CD4-positive, alpha-beta T cell treated with Interleukin-4 for 1 hour (primary cell): ENCODE results near the gene HCAR2.
"Not testable (repeated sequence)": the region's sequence is repeated elsewhere in the genome, so short reads cannot be mapped to it uniquely, and the experiment has no call there.

ENCODE experiments used
- DNase-seq, 2 donors: peaks; one replicate each; pipeline ENCODE4 v3.0.0-alpha.2; 2020 to 2022

The HCAR2 gene

DNA sequence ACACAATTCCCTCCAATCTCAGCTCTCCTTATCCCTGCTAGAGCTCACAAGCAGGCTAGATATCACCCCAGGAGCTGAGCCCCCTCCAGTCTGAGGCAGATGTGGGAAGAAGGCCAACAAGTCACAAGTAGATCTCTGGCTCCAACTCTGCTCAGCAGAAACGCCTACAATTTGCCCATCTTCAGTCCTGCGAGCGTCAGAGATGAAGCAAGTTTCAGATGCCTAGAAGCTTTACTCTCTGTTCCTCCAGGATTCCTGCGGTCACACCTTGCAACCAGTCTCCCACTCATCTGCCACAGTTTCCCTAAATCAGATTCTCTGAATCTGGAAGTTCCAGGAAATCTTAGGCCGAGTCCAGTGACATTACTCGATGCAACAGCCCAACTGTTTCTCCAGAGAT, 12.1 kb upstream of the HCAR2 start:
- not testable (repeated sequence) for DNase-seq

DNA sequence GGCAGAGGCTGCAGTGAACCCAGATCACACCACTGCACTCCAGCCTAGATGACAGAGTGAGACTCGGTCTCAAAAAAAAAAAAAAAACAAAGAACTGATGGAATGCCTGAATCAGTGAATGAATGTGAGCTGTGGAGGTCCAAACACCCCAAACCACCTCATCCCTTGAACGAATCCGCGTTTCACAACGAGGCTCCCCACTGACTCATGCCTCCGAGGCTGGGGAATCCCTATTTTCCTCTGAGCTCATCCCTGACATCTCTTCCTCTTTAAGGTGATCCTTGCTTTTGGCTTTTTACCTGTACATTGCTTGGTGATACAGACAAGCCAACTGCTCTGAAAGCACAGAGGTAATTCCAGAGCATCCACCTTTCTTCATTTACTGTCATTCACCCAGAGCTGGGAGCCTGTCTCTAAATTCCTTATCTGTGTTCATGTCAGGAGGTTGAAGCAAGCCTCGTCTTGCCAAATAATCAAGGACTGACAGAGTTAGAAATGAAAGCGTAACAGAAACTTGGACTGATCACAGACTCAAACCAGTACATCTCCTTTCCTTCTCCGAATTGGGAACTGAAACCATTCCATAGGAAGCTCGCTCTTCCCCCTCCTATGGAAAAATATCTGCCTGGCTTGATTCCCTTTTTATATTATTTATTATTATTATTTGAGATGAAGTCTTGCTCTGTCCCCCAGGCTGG, 10.5 kb upstream of the HCAR2 start:
- DNase-seq = not testable (repeated sequence)

GRCh38 chr12:122711266-122711665, 8.1 kb upstream of the HCAR2 start:
- peak in 1 of 2 donors; percentile 37 for DNase-seq

- DNase-seq = not testable (repeated sequence)
Observed at GRCh38 chr12:122710341-122710740, 7.2 kb upstream of the HCAR2 start.

- not testable (repeated sequence) for DNase-seq
Observed at GRCh38 chr12:122709287-122709686, 6.1 kb upstream of the HCAR2 start.

GRCh38 chr12:122703841-122704240, 684 bp upstream of the HCAR2 start:
- not testable (repeated sequence) for DNase-seq

- DNase-seq = not testable (repeated sequence)
Observed at GRCh38 chr12:122701481-122701880, 1.7 kb downstream of the HCAR2 start.

DNA sequence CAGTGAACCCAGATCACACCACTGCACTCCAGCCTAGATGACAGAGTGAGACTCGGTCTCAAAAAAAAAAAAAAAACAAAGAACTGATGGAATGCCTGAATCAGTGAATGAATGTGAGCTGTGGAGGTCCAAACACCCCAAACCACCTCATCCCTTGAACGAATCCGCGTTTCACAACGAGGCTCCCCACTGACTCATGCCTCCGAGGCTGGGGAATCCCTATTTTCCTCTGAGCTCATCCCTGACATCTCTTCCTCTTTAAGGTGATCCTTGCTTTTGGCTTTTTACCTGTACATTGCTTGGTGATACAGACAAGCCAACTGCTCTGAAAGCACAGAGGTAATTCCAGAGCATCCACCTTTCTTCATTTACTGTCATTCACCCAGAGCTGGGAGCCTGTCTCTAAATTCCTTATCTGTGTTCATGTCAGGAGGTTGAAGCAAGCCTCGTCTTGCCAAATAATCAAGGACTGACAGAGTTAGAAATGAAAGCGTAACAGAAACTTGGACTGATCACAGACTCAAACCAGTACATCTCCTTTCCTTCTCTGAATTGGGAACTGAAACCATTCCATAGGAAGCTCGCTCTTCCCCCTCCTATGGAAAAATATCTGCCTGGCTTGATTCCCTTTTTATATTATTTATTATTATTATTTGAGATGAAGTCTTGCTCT, 3.0 kb downstream of the HCAR2 start:
- DNase-seq = not testable (repeated sequence)

DNA sequence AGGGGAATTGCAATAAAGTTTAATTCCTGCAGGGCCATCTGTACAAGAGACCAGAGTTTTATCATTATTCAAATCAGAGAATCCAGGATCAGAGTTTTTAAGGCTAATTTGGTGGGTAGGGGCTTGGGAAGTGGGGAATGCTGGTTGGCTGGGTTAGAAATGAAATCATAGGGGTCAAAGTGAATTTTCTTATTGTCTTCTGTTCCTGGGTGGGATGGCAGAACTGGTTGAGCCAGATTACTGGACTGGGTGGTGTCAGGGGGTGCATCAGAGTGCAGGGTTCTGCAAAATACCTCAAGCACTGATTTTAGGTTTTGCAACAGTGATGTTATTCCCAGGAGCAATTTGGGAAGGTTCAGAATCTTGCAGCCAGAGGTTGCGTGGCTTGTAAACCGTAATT, 6.2 kb downstream of the HCAR2 start:
- not testable (repeated sequence) for DNase-seq

DNA sequence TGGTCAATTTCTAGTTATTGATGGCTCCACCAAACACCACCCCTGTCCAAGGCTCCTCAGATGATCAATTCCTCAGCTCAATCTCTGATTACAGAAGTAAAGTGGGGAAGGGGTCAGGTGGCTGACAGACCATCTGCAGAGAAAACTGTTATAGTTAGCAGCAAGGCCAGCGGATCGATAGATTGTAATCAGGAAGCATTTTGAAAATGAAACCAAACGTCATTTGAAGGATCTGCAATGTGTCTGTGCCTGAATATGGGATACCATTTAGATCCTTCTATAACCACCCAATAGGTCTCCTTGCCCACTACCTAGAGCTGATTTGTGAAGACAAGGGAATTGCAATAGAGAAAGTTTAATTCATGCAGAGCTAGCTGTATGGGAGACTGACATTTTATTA, 11.6 kb downstream of the HCAR2 start:
- no peak for DNase-seq

DNA sequence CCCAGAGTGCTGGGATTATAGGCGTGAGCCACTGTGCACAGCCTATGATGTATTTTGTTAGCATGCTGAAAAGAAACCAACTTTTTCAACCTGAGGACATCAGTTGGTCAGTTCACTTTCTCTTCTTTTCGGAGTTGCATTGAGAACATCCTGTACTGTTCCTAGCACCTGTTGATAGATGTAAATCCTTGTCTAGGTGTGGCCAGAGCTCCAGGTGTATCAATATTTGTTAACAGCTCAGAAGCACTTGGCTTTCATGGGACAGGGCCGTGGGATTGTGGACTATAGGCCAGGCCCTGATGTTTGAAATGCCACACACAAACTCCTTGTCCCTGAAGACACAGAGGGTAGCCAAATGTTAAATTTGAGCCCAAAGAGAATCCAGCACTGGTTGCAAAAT, 14.9 kb downstream of the HCAR2 start:
- DNase-seq = no peak

DNA sequence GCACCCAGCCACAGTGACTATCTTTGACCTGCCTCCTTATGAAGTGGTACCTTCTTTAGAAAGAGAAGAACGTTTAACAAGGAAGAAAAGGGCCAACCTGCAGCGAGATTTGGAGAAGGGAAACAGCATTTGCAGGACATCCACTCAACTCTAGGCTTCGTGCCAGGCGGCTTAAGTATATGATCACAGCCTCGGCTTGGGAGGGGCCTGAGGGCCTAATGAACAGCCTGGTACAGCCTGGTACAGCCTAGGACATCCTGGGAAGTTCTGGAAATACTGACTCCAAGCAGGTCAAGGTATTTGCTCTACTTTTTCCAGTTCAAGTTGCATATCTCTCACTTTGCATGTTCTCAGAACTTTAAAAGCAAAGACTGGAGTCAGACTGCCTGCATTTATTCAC, 16.1 kb downstream of the HCAR2 start:
- DNase-seq = no peak

- no peak for DNase-seq
Observed at GRCh38 chr12:122686538-122686937, 16.6 kb downstream of the HCAR2 start.

- DNase-seq = no peak
Observed at GRCh38 chr12:122684297-122684813, 18.8 kb downstream of the HCAR2 start.

DNA sequence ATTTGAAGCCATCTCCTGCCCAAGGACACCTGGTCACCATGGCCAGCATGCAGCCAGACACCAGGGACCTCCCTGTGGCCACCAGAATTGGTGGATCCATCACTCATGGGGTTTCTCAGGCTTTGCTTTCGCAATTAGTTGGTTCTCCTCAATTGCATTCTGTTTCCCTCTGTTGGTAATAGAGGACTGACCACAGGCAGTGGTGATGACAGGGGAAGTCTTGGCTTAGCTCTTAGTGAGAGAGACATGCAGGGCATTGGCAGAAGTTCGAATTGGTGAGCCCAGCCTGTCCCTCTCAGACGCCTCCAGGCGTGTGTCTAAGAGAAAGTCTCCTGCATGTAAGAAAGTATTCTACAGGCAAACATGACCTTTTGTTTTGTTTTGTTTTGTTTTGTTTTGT, 21.3 kb downstream of the HCAR2 start:
- peak; percentile 10 to 27 for DNase-seq

DNA sequence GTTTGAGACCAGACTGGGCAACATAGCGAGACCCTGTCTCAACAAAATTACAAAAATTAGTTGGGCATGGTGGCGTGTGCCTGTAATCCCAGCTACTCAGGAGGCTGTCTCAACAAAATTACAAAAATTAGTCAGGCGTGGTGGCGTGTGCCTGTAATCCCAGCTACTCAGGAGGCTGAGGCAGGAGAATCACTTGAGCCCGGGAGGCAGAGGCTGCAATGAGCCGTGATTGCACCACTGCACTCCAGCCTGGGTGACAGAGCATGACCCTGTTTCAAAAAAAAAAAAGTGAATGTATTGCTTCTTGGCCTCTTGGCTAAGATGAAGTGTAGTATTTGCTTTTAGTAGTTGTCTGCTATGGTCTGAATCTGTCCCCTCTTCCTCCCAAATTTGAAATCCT, 22.2 kb downstream of the HCAR2 start:
- not testable (repeated sequence) for DNase-seq

- not testable (repeated sequence) for DNase-seq
Observed at GRCh38 chr12:122676781-122677180, 26.4 kb downstream of the HCAR2 start.

DNA sequence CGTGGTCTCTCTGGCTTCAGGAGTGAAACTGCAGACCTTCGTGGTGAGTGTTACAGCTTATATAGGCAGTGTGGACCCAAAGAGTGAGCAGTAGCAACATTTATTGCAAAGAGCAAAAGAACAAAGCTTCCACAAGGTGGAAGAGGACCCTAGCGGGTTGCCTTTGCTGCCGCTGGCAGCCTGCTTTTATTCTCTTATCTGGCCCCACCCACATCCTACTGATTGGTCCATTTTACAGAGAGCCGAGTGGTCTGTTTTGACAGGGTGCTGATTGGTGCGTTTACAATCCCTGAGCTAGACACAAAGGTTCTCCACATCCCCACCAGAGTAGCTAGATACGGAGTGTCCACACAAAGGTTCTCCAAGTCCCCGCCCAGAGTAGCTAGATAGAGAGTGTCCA, 27.1 kb downstream of the HCAR2 start:
- DNase-seq = not testable (repeated sequence)

- no peak for DNase-seq
Observed at GRCh38 chr12:122672515-122672914, 30.6 kb downstream of the HCAR2 start.

DNA sequence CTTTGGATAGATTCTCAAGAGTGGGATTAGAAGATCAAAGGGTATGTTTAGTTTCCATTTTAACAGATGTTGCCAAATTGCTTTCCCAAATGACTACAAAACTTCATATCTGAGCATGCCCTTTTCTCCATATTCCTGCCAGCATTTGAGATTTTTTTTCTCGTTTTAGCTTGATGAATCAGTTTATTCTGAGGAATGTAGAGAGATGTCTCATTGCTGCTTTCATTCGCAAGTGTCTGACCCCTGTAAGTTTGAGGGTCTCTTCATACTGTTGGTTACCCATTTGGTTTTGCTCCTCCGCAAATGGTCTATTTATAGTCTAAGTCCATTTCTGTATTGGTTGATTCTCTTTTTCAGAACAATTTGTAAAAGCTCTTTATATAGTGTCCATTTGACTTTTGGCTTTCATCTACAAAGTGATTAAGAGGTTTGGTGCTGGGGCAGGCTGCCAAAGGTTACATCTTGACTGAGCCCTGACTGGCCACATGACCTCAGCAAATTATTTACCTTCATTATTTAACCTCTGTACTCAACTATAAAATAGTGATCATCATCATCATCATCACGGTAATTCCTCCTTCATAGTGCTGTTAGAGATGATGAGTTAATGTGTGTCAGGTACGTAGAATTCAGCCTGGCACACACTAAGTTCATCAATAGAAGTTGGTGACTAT, 33.6 kb downstream of the HCAR2 start:
- no peak for DNase-seq

DNA sequence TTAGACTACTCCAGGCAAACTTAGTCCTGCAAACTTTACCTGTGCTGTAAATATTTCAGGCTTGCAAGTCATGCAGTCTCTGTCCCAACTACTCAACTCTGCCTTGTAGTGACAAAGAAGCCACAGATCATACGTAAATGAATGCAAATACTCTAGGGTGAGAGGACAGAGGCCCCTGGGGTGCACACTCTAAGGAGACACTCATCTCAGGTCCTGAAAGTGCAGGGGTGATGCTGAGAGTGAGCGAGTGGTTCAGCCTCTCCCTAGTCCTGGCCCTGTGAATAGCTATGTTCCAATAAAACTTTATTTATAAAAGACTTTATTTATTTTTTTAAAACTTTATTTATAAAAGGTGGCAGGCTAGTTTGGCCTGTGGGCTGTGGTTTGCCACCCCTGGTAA, 34.9 kb downstream of the HCAR2 start:
- DNase-seq = no peak

GRCh38 chr12:122665759-122666158, 37.4 kb downstream of the HCAR2 start:
- DNase-seq = no peak

DNA sequence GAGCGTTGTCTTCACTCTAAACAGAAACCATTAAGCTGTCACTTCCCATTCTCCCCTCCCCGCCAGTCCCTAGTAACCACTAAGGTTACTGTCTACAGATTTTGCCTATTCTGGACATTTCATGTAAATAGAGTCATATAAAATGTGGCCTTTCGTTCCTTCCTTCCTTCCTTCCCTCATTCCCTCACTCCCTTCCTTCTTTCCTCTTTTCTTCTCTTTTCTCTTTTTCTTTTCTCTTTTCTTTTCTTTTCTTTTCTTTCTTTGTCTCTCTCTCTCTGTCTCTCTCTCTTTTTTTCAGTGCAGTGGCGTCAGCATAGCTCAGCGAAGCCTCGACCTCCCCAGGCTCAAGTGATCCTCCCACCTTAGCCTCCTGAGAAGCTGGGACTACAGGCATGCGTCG, 37.8 kb downstream of the HCAR2 start:
- DNase-seq = no peak

GRCh38 chr12:122661938-122662337, 41.2 kb downstream of the HCAR2 start:
- DNase-seq = no peak
